Hematopoietic multipotent progenitor cell treated with erythropoietin and hydrocortisone succinate and interleukin-3 and kit ligand, for 6 days (in vitro differentiated cells): ENCODE data around the gene GSG1L.
A peak's percentile ranks its signal among the peaks of the same experiment; 100 is the strongest.

Source experiments
- DNase-seq: peaks from one replicate; pipeline ENCODE4 v3.0.0-alpha.2; 2015

Gene GSG1L

GRCh38 chr16:28090646-28091377 is 27.3 kb upstream of the GSG1L start:
- peak; percentile 19 for DNase-seq

GRCh38 chr16:28089992-28090365 is 26.5 kb upstream of the GSG1L start:
- no peak for DNase-seq

GRCh38 chr16:28089205-28089991 is 25.9 kb upstream of the GSG1L start:
- no peak for DNase-seq

GRCh38 chr16:28087675-28088300 is 24.3 kb upstream of the GSG1L start:
- DNase-seq, result no peak

GRCh38 chr16:28087140-28087660 is 23.7 kb upstream of the GSG1L start:
- no peak for DNase-seq

- DNase-seq, result no peak
These were observed 22.9 kb upstream of the GSG1L start for GRCh38 chr16:28086186-28087139.

GRCh38 chr16:28085389-28086171 is 22.1 kb upstream of the GSG1L start:
- no peak for DNase-seq

- no peak for DNase-seq
These were observed 20.7 kb upstream of the GSG1L start for GRCh38 chr16:28084209-28084608.

- DNase-seq, result no peak
These were observed 19.1 kb upstream of the GSG1L start for GRCh38 chr16:28082624-28083023.

GRCh38 chr16:28081391-28081968 is 18.0 kb upstream of the GSG1L start:
- DNase-seq, result no peak

- no peak for DNase-seq
These were observed 14.7 kb upstream of the GSG1L start for GRCh38 chr16:28078261-28078660.

GRCh38 chr16:28073836-28074235 is 10.3 kb upstream of the GSG1L start:
- no peak for DNase-seq

- no peak for DNase-seq
These were observed 8.6 kb upstream of the GSG1L start for GRCh38 chr16:28072087-28072486.

- DNase-seq, result no peak
These were observed 6.7 kb upstream of the GSG1L start for GRCh38 chr16:28069971-28070794.

- no peak for DNase-seq
These were observed 5.5 kb upstream of the GSG1L start for GRCh38 chr16:28068976-28069375.

- no peak for DNase-seq
These were observed 4.3 kb upstream of the GSG1L start for GRCh38 chr16:28067604-28068379.

- DNase-seq, result no peak
These were observed 1.3 kb upstream of the GSG1L start for GRCh38 chr16:28064706-28065249.

- DNase-seq, result no peak
These were observed 636 bp upstream of the GSG1L start for GRCh38 chr16:28064150-28064549.

- peak; percentile 24 for DNase-seq
These were observed 530 bp downstream of the GSG1L start for GRCh38 chr16:28062847-28063521.
